HG03342 (cell line): ENCODE results near the gene COL9A3.

Source experiments
- ATAC-seq: cut with Tn5 transposase; IDR thresholded peaks from one replicate; pipeline ENCODE4 v1.9.1; 2021; ENCODE audit warnings: mild to moderate bottlenecking, moderate library complexity; ENCODE audit not compliant: unreplicated experiment

The COL9A3 gene

GRCh38 chr20:62876902-62877816 is 60.3 kb downstream of the COL9A3 start:
- ATAC-seq, result no peak

- no peak for ATAC-seq
Observed at GRCh38 chr20:62878244-62879038, 61.6 kb downstream of the COL9A3 start.

- no peak for ATAC-seq
Observed at GRCh38 chr20:62879275-62880146, 62.7 kb downstream of the COL9A3 start.

- ATAC-seq, result no peak
Observed at GRCh38 chr20:62880147-62880934, 63.5 kb downstream of the COL9A3 start.

- no peak for ATAC-seq
Observed at GRCh38 chr20:62880935-62881661, 64.2 kb downstream of the COL9A3 start.

GRCh38 chr20:62881662-62882395 is 65.0 kb downstream of the COL9A3 start:
- ATAC-seq, result no peak

GRCh38 chr20:62882426-62882825 is 65.6 kb downstream of the COL9A3 start:
- no peak for ATAC-seq

GRCh38 chr20:62884556-62884955 is 67.7 kb downstream of the COL9A3 start:
- no peak for ATAC-seq

- no peak for ATAC-seq
Observed at GRCh38 chr20:62885046-62885895, 68.4 kb downstream of the COL9A3 start.

GRCh38 chr20:62885896-62886708 is 69.3 kb downstream of the COL9A3 start:
- no peak for ATAC-seq

- ATAC-seq, result no peak
Observed at GRCh38 chr20:62886709-62887058, 69.8 kb downstream of the COL9A3 start.

- no peak for ATAC-seq
Observed at GRCh38 chr20:62887152-62887859, 70.5 kb downstream of the COL9A3 start.

GRCh38 chr20:62887860-62888239 is 71.0 kb downstream of the COL9A3 start:
- ATAC-seq, result no peak

GRCh38 chr20:62888406-62888805 is 71.6 kb downstream of the COL9A3 start:
- no peak for ATAC-seq

- no peak for ATAC-seq
Observed at GRCh38 chr20:62888910-62889309, 72.1 kb downstream of the COL9A3 start.

GRCh38 chr20:62889411-62889810 is 72.6 kb downstream of the COL9A3 start:
- no peak for ATAC-seq

GRCh38 chr20:62889871-62890270 is 73.0 kb downstream of the COL9A3 start:
- ATAC-seq, result no peak
